Smooth muscle cell of the brain vasculature (primary cell): ENCODE data around the gene PDE1A.

Source experiments
- DNase-seq: peaks from one replicate; pipeline ENCODE4 v3.0.0-alpha.2; 2012; ENCODE audit warnings: low read depth, low spot score

The PDE1A gene

DNA sequence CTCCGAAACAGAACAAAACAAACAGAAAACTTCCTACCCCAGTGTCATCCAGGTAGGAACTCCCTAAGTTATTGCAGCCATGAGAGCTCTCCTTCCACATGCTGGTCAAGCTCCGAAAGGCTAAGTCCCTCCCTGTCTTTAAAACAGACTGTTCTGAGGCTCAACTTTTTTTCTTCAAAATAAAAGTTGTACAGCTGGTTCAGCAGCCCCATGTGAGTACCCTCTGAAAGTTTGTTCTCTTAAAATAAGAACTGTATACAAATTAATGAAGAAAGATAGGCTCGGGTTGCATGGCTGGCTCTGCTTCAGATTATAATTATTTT, at the start of gene PDE1A:
Gene PDE1A (minus strand): TSS at position 119 of the 323 bp plus-strand sequence.
- no peak for DNase-seq

DNA sequence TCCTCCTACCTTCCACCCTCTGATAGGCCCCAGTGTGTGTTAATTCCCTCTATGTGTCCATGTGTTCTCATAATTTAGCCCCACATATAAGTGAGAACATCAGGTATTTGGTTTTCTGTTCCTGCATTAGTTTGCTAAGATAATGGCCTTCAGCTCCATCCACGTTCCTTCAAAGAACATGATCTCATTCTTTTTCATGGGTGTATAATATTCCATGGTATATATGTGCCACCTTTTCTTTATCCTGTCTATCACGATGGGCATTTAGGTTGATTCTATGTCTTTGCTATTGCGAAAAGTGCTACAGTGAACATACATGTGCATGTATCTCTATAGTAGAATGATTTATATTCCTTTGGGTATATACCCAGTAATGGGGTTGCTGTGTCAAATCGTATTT, 46.8 kb upstream of the PDE1A start:
- no peak for DNase-seq

DNA sequence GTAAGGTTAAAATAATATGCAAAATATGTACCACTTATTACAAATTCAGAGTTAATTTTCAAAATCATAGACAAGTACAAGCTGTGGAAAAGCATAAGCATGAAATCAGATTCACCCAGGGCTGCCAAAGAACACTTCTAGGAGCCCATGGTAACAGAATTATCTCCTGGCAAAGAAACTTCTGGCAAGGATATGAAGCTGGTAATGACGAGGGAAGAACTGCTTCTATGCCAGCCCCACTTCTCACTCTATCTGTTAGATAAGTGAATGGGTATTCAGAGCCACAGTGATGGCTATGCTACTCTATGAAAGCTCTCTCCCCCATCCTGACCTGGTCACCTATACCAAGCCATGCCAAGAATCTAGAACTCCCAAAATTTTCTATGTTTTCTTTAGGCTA, 36.9 kb upstream of the PDE1A start:
- DNase-seq = no peak

- DNase-seq = no peak
Measured at GRCh38 chr2:182456784-182457183, 29.9 kb upstream of the PDE1A start.

- no peak for DNase-seq
Measured at GRCh38 chr2:182452456-182452990, 25.7 kb upstream of the PDE1A start.

- no peak for DNase-seq
Measured at GRCh38 chr2:182448371-182448770, 21.5 kb upstream of the PDE1A start.

GRCh38 chr2:182447863-182448262, 21.0 kb upstream of the PDE1A start:
- DNase-seq = no peak

DNA sequence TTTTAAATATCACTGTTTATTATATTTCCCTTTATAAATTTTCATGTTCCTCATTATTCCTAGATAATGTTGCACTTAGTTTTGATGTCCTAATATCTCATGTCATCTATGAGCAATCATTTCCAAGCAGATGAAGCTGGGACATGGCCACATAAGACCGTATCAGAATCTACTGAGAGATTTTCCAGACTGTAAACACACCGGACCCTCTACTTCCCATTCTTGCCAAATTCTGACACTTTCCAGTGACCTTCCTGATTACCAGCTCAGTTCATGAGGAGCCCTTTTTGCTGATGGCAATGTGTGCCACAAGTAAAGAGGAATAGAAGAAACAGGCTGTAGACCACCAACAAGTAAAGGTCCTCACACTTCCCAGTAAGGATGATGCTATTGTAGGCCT, 20.3 kb upstream of the PDE1A start:
- no peak for DNase-seq

- no peak for DNase-seq
Measured at GRCh38 chr2:182446087-182446486, 19.3 kb upstream of the PDE1A start.

GRCh38 chr2:182445391-182445965, 18.6 kb upstream of the PDE1A start:
- no peak for DNase-seq

- DNase-seq = no peak
Measured at GRCh38 chr2:182444806-182445205, 18.0 kb upstream of the PDE1A start.

- no peak for DNase-seq
Measured at GRCh38 chr2:182444170-182444569, 17.3 kb upstream of the PDE1A start.

GRCh38 chr2:182436252-182436651, 9.4 kb upstream of the PDE1A start:
- no peak for DNase-seq

DNA sequence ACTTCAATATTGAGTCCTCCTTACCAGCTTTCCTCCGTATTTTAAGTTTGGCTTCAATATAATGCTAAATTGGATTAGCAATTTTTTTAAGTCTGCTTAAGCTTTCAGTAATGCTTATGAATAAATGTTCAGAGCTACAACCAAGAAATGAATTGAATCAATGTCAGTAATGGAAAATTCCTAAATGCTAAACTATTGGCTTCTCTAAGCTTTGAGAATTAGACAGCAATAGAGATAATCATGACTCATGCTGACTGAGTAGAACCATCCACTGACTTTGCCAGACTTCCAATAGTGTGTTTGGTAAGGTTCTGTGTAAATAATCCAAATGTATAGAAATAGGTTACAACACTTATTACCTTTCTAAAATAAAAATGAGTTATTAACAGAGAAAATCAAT, 8.9 kb upstream of the PDE1A start:
- no peak for DNase-seq

GRCh38 chr2:182432051-182432450, 5.2 kb upstream of the PDE1A start:
- DNase-seq = no peak

DNA sequence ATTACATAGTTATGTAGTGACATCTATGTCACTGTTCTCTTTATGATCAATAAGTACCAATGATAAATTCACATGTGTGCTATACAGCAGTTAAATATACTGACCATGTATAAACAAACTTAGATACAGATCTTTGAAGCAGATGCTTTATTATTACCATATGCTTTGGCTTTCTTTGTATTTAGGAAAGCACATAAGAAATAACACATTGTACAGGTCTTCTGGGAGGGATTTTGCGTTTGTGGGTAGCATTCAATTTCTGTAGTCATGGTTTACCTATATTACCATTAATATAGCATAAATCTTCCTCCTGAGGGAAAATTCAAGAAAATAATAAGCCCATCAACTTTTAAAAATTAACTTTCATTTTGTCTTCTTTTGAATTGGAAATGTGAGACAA, 1.6 kb upstream of the PDE1A start:
- DNase-seq = no peak

DNA sequence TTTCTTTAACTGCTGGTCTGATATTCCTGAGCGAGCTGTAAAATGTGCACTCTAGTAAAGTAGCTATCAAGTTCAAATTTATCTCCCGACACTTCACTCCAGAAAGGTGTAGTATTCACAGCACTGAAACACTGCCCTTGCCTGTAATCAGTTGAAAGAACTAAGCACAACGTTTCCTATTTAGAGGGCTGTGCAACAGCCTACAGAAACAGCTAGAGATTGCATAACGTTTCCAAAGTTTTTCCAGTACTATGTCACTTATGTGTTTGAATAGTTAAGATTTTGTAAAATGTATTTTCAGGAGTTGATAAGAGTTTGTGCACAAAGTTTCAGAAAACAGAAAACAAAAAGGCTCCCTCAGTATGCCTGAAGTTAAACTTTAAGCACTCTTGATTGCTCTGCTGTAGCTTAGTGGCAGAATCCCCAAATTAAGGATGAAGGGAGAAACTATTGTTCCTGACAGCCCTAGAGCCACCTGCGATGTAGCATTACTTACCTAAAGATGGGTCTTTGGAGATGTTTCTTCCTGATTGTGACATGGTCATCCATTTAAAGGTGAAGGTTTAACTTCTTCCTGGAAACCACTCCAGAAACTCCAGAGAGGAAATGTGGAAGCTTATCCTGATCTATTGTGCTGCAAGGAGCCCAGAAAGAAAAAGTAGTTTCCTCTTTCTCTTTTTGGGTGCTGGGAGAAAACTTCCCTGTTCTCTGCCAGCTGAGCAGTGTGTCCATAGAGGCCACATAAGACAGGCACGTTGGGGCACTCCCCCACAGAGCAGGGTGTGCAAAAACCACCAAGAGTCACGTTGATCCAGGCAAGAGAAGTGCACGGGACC, 536 bp downstream of the PDE1A start:
- no peak for DNase-seq

- DNase-seq = no peak
Measured at GRCh38 chr2:182422864-182423263, 4.0 kb downstream of the PDE1A start.

DNA sequence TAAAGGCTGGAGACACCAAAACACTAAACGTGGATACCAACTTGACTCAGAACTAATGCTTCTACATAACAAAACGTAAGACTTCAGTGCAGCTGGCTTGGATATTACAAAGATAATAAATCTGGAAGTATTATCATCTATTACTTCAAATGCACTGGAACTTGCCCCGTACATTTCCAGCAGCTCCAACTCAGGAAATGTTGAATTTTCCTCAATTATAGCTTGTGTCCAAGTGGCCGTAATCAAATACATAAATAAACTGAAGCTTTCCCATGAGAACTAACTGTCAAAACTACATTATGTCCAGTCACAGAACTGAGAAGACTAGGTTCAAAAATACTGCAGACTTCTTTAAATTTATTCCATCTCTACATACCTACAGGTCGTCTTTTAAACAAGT, 6.2 kb downstream of the PDE1A start:
- DNase-seq = no peak

DNA sequence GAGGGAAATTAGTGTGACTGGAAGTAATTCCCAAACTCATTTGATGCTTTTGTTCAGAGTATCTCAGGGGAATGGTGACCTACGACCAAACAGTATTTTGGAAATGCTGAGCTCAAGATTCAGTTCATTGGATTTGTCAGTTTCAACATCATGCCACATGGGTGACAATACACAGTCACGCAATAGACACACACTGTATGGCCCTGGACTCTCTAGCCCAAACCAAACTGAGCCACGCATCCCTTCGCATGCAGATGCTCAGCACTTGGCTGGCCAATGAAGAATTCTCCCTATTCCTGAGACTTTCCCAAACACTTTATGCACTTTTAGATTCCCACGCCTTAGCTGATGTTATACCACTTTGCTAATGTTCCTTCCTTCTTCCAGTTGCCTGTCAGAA, 10.0 kb downstream of the PDE1A start:
- no peak for DNase-seq

- DNase-seq = no peak
Measured at GRCh38 chr2:182416191-182416590, 10.6 kb downstream of the PDE1A start.

- no peak for DNase-seq
Measured at GRCh38 chr2:182415771-182416170, 11.1 kb downstream of the PDE1A start.

GRCh38 chr2:182412858-182413257, 14.0 kb downstream of the PDE1A start:
- no peak for DNase-seq
